Measurements from ENCODE around the gene GAS1.
A peak's percentile ranks its signal among the peaks of the same experiment; 100 is the strongest.

Gene GAS1

DNA sequence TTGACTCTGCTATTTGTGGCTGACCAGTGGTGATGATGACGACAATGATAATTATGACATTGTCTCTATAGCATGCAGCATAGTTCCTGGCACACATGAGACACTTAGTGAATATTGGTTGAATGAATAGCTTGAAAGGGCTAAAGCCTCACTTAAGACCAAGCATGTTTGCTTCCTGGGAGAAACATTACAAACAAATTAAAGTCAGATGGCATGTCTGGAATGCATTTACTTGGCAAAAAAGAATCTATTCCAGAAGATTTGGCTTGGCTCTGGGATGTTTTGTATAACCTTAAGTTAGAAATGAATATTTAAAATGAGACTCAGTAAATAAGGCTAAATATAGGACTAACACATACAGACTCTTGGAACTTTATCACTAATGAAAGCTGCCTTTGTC lies 21.6 kb downstream of the GAS1 start:
- no peak for DNase-seq (ENCODE audit: low read depth)

DNA sequence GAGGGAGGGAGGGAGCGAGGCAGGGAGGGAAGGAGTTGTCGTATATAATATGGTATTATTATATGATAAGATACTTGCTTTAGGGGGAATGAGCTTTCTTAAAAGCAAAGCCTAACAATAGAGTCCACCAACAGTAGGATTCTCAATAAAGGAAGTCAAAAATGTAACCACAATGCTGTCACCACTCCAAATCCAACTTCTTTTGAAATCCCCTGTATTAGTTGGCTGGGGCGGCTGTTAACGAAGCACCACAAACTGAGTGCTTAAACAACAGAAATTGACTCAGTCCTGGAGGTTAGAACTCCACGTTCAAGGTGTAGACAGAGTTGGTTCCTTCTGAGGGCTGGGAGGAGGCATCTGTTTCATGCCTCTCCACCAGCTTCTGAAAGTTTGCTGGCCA lies 23.1 kb downstream of the GAS1 start:
- DNase-seq (ENCODE audit: low read depth), result no peak

GRCh38 chr9:86921151-86921923 lies 26.0 kb downstream of the GAS1 start:
- DNase-seq (ENCODE audit: low read depth), result no peak

DNA sequence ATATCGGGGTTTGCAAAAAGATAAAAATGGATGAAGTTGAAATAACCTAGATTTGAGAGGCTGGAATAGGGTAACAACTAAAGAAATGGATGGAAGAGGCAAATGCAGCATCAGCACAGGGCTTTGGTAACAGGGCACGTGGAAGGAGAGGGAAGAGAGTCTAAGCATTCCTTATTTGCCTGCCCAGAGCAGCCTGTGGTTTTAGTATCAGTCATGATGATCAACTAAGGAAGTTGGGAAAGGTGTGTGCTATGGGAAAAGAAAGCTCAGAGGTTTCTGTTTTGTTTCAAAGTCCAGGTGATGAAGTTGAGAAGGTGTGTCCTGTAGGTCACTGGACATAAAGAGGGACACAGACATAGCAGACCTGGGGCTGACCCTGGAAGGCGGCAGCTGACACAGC lies 28.8 kb downstream of the GAS1 start:
- no peak for DNase-seq (ENCODE audit: low read depth)

DNA sequence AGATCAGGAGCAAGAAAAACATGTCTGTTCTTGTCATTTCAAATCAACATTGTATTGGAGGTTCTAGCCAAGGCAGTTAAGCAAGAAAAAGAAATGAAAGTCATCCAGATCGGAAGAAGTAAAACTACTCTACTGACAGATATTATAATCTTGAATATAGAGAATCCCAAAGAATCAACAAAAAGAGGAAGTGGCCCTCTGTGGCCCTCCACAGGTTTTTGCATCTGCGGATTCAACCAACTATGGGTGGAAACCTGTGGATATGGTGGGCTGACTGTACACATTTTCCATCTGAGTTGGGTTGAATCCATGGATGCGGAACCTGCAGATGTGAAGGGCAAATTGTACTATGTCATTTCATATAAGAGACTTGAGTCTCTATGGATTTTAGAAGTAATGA lies 35.1 kb downstream of the GAS1 start:
- DNase-seq (ENCODE audit: low read depth), result no peak

DNA sequence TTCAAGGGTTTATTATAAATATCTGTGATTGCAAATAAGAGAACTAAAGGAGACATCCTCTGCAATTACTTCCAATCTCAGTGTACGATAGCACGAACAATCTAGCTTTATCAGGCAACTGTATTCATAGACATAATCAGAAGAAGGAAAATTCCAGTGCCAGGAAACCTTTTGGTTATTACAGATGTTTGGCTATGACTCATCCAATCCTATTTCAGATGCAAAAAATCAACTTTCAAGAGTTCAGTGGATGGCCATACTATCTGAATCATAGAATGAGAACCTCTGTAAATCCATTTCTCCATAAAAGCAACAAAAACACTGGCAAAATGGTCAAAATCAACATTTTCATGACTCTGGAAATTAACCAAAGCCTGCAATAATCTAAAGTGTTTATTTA lies 37.9 kb downstream of the GAS1 start:
- peak; percentile 72 for DNase-seq (ENCODE audit: low read depth)

DNA sequence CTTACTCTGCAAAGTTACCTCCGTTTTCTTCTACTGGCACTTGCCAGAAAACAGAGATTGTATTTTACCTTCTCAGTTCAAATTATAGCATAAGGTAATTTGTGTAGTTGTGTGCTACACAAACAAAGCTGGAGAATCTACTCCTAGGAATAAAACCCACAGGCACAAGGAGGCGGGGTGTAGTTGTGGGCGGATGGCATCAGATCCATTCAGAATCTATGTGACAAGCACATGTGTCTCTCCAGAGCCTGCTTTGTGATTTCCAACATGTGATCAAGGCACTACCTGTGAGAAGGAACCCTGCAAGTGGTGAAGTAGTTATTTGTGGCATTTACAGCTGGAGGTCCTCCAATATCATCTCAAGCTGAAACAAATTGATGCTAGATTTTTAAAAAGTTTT lies 39.0 kb downstream of the GAS1 start:
- no peak for DNase-seq (ENCODE audit: low read depth)

- no peak for DNase-seq (ENCODE audit: low read depth)
These were observed 40.0 kb downstream of the GAS1 start for GRCh38 chr9:86907346-86907745.

- DNase-seq (ENCODE audit: low read depth), result no peak
These were observed 43.6 kb downstream of the GAS1 start for GRCh38 chr9:86903734-86904085.

- DNase-seq (ENCODE audit: low read depth), result no peak
These were observed 44.1 kb downstream of the GAS1 start for GRCh38 chr9:86902991-86903733.

- DNase-seq (ENCODE audit: low read depth), result no peak
These were observed 44.7 kb downstream of the GAS1 start for GRCh38 chr9:86902586-86902985.

DNA sequence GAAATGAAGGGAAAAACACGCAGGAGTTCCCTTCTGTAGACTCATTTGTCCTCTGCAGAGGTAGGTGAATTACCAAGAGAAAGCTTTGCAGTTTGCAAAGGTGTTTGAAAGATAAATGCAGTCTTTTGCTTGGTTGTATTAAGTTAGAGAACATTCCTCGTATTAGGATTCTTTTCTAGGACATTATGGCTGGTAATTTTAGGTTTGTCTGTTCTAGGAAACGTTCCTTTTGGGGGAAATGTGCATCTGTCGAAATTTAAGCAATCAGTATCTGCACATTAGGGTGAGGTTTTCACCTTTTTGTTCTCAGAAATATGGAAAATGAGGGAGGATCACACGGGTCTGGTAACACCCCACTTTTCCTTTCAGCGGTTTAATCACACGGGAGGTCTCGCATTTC lies 45.1 kb downstream of the GAS1 start:
- DNase-seq (ENCODE audit: low read depth), result no peak

GRCh38 chr9:86901511-86901910 lies 45.8 kb downstream of the GAS1 start:
- DNase-seq (ENCODE audit: low read depth), result no peak

All from stromal cell of bone marrow (primary cell).